ENCODE results near the gene UBE3A. TPM values are rescaled to one million over a fixed set of nuclear protein-coding genes. Genes with fewer than 3 reads are reported as not detected.
A peak's percentile ranks its signal among the peaks of the same experiment; 100 is the strongest.

UBE3A gene
- total RNA-seq, 1 donor from 2014 or later = 52.9 TPM

DNA sequence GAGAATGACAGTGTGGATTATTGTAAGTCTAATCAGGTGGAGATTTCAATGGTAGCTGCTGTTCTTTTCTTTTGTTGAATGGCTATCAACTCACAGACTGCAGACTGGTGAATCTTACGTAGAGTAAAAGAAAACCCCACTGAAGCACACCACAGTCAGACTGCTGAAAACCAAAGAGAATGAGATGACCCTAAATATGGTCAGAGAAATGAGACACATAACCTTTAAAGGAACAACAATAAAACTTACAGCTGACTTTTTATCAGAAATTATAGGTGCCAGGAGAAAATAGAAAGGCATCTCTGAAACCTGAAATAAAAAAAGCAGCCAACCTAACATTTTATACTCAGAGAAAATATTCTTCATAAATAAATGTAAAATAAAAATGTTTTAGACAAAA, 12.7 kb upstream of the UBE3A start:
- DNase-seq (ENCODE audit: low read depth) = no peak
- no peak overlapping the region for H3K4me3 ChIP-seq (ENCODE audit: low read depth, low read length)
- no peaks in the 10 kb centered on the region for H3K27me3 ChIP-seq (ENCODE audit: control insufficient read depth, insufficient read depth, low read length)
- H3K36me3 ChIP-seq (ENCODE audit: control insufficient read depth, insufficient read depth, low read length) = no peaks in the 10 kb centered on the region
- TF ChIP-seq, protein P1, sequence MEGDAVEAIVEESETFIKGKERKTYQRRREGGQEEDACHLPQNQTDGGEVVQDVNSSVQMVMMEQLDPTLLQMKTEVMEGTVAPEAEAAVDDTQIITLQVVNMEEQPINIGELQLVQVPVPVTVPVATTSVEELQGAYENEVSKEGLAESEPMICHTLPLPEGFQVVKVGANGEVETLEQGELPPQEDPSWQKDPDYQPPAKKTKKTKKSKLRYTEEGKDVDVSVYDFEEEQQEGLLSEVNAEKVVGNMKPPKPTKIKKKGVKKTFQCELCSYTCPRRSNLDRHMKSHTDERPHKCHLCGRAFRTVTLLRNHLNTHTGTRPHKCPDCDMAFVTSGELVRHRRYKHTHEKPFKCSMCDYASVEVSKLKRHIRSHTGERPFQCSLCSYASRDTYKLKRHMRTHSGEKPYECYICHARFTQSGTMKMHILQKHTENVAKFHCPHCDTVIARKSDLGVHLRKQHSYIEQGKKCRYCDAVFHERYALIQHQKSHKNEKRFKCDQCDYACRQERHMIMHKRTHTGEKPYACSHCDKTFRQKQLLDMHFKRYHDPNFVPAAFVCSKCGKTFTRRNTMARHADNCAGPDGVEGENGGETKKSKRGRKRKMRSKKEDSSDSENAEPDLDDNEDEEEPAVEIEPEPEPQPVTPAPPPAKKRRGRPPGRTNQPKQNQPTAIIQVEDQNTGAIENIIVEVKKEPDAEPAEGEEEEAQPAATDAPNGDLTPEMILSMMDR (IDR thresholded peaks at IDR 0.05; ENCODE audit: insufficient read depth, low read length, poor library complexity, severe bottlenecking) = no peak

- Histone ChIP-seq H3K36me3 (ENCODE audit: control insufficient read depth, insufficient read depth, low read length) (no peaks in the 10 kb centered on the region), H3K27me3 (ENCODE audit: control insufficient read depth, insufficient read depth, low read length) (no peaks in the 10 kb centered on the region), H3K4me3 (ENCODE audit: low read depth, low read length) (no peak overlapping the region)
- no peak for DNase-seq (ENCODE audit: low read depth)
- TF ChIP-seq, protein P1 (IDR thresholded peaks at IDR 0.05; ENCODE audit: insufficient read depth, low read length, poor library complexity, severe bottlenecking) = no peak
Measured at GRCh38 chr15:25450163-25450562, 11.3 kb upstream of the UBE3A start.

GRCh38 chr15:25446076-25446475, 7.3 kb upstream of the UBE3A start:
- no peak overlapping the region for H3K4me3 ChIP-seq (ENCODE audit: low read depth, low read length)
- TF ChIP-seq, protein P1 (IDR thresholded peaks at IDR 0.05; ENCODE audit: insufficient read depth, low read length, poor library complexity, severe bottlenecking) = no peak
- no peak for DNase-seq (ENCODE audit: low read depth)

DNA sequence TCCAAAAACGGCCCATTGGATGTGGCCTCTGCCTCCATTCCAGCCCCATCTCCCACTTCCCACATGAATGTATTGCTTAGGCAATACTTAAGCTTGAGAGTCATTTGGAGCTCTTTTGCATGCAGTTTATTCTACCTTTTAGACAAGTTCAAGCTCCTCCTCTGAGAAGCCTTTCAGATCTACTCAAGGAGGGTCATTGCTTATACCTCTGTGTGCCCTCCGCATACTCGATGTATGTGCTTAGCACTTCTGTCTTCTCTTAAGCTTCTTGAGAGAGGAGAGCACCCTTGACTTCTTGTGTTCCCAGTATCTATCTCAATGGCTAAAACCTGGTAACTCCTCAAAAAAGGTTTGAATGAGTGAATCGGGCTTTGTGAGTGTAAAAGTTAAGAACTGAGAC, 6.6 kb upstream of the UBE3A start:
- no peak for DNase-seq (ENCODE audit: low read depth)
- H3K27me3 ChIP-seq (ENCODE audit: control insufficient read depth, insufficient read depth, low read length) = no peaks in the 10 kb centered on the region
- no peaks in the 10 kb centered on the region for H3K36me3 ChIP-seq (ENCODE audit: control insufficient read depth, insufficient read depth, low read length)
- TF ChIP-seq, protein P1 (IDR thresholded peaks at IDR 0.05; ENCODE audit: insufficient read depth, low read length, poor library complexity, severe bottlenecking) = no peak
- no peak overlapping the region for H3K4me3 ChIP-seq (ENCODE audit: low read depth, low read length)

More at GRCh38 chr15:25446076-25446475, 7.3 kb upstream of the UBE3A start:
- H3K27me3 ChIP-seq (ENCODE audit: control insufficient read depth, insufficient read depth, low read length) = no peaks in the 10 kb centered on the region
- no peaks in the 10 kb centered on the region for H3K36me3 ChIP-seq (ENCODE audit: control insufficient read depth, insufficient read depth, low read length)

DNA sequence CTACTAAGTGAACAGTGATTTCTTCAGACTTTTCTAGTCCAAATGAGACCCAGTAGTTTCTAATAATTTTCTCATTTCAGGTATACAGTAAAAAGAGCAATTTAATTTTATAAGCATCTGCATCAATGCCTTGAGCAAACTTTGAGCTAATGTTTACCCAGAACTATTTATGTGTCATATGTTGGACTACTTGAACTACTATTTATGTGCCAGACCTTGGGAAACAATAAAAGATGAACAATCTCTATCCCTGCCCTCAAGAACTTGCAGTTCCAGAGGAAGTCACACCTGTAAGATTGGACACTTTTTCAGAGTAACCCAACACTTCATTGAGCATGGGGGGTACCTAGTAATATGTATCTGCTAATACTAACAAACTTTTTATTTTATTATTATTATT, 2.3 kb upstream of the UBE3A start:
- no peaks in the 10 kb centered on the region for H3K36me3 ChIP-seq (ENCODE audit: control insufficient read depth, insufficient read depth, low read length)
- TF ChIP-seq, protein P1 (IDR thresholded peaks at IDR 0.05; ENCODE audit: insufficient read depth, low read length, poor library complexity, severe bottlenecking) = no peak
- no peak overlapping the region for H3K4me3 ChIP-seq (ENCODE audit: low read depth, low read length)
- no peak for DNase-seq (ENCODE audit: low read depth)
- H3K27me3 ChIP-seq (ENCODE audit: control insufficient read depth, insufficient read depth, low read length) = no peaks in the 10 kb centered on the region

DNA sequence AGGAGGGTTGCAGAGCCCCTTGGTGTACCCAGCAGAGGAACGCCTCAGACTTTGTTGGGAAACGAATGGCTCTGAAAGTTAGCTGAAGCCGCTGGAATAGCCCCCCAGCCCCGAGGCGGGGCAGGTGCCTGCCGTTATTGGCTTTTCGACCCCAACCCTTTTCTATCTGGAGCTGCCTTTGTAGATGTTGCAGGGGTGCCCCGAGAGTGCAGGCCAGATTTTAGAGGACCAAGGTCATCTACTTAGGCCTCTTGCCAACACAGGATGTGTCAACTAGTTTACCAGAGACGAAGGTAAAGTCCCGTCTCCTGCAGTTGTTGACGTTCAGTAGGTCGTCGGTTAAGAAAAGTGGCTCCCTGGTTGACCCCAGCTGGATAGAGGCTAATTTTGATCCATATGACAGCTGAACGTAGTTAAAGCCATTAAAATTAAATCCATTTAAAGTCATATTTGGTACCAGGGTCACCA, 579 bp upstream of the UBE3A start:
- TF ChIP-seq, protein P1 (IDR thresholded peaks at IDR 0.05; ENCODE audit: insufficient read depth, low read length, poor library complexity, severe bottlenecking) = no peak
- Histone ChIP-seq H3K4me3 (ENCODE audit: low read depth, low read length) (peak overlapping the region; percentile 98), H3K36me3 (ENCODE audit: control insufficient read depth, insufficient read depth, low read length) (no peaks in the 10 kb centered on the region), H3K27me3 (ENCODE audit: control insufficient read depth, insufficient read depth, low read length) (no peaks in the 10 kb centered on the region)
- DNase-seq (ENCODE audit: low read depth) = no peak
